Activated CD4-positive, alpha-beta T cell treated with anti-CD3 and anti-CD28 coated beads, Interleukin-2, amount 10 ng/mL, durations not matched to agents 24 days and 14 days (primary cell): Measurements from ENCODE around the gene FAM184B. TPM values are rescaled to one million over a fixed set of nuclear protein-coding genes. Genes with fewer than 3 reads are reported as not detected.

Experiments used
- DNase-seq: peaks from one replicate; pipeline ENCODE4 v3.0.0; 2022
- H3K27ac Mint-ChIP-seq: one replicate; pipeline ENCODE4 v1.8.0; 2022; ENCODE audit warnings: mild to moderate bottlenecking, mixed read lengths
- H3K27me3 Mint-ChIP-seq: one replicate; pipeline ENCODE4 v1.8.0; 2022; ENCODE audit warnings: mixed read lengths
- H3K36me3 Mint-ChIP-seq: one replicate; pipeline ENCODE4 v1.8.0; 2022; ENCODE audit warnings: low read depth, mild to moderate bottlenecking, mixed read lengths
- H3K4me1 Mint-ChIP-seq: one replicate; pipeline ENCODE4 v1.8.0; 2021; ENCODE audit warnings: mixed read lengths
- H3K4me3 Mint-ChIP-seq: one replicate; pipeline ENCODE4 v1.8.0; 2022; ENCODE audit warnings: mild to moderate bottlenecking, moderate library complexity, mixed read lengths
- H3K9me3 Mint-ChIP-seq: one replicate; pipeline ENCODE4 v1.8.0; 2021; ENCODE audit warnings: mixed read lengths
- intact Hi-C: fragments of 100-400 bp; cut with micrococcal nuclease; formaldehyde crosslinking; loops from one replicate; pipeline ENCODE4 v1.15.1; 2023
- total RNA-seq: library from RNA; stranded (reverse); gene quantifications from 2 replicates; pipeline ENCODE4 v1.2.3, GENCODE V29; 2022

FAM184B gene
- total RNA-seq, 1 donor from 2014 or later, result not detected

- H3K27me3 Mint-ChIP-seq, result peaks cover 2% of the 10 kb centered on the region
- peaks cover 19% of the 10 kb centered on the region for H3K36me3 Mint-ChIP-seq
- intact Hi-C loops, result loop anchor here (1.0 to 5.0 kb wide), 5 partner anchors 22 to 408 kb away; partner anchors contain the start of genes DCAF16, LAP3, NCAPG and QDPR
- peaks cover 30% of the 10 kb centered on the region for H3K4me1 Mint-ChIP-seq
- H3K9me3 Mint-ChIP-seq, result no peaks in the 10 kb centered on the region
- peak within 1 kb of the TSS; percentile 92 for H3K27ac Mint-ChIP-seq
- H3K4me3 Mint-ChIP-seq, result peak within 1 kb of the TSS; percentile 88
- DNase-seq, result peak; percentile 98
Observed at GRCh38 chr4:17614416-17615299, 166.8 kb downstream of the FAM184B start, which contains the start of gene MED28. Gene MED28 (plus strand): TSS chr4:17614641. CDS start chr4:17614655, 14 bp downstream.

- Mint-ChIP-seq H3K27me3 (peaks cover 2% of the 10 kb centered on the region), H3K9me3 (no peaks in the 10 kb centered on the region), H3K36me3 (peaks cover 13% of the 10 kb centered on the region), H3K4me3 (peak overlapping the region; percentile 88), H3K4me1 (peaks cover 23% of the 10 kb centered on the region), H3K27ac (peak overlapping the region; percentile 92)
- intact Hi-C loops, result loop anchor here (1.0 to 5.0 kb wide), 5 partner anchors 22 to 408 kb away; partner anchors contain the start of genes DCAF16, LAP3, NCAPG and QDPR
- no peak for DNase-seq
Observed at GRCh38 chr4:17613761-17614415, 167.5 kb downstream of the FAM184B start.

GRCh38 chr4:17605236-17605635 lies 176.2 kb downstream of the FAM184B start:
- Mint-ChIP-seq H3K4me1 (no peaks in the 10 kb centered on the region), H3K4me3 (no peak overlapping the region), H3K27me3 (no peaks in the 10 kb centered on the region), H3K27ac (no peak overlapping the region), H3K36me3 (peaks cover 36% of the 10 kb centered on the region), H3K9me3 (no peaks in the 10 kb centered on the region)
- DNase-seq, result no peak
- intact Hi-C loops, result no loop called here

DNA sequence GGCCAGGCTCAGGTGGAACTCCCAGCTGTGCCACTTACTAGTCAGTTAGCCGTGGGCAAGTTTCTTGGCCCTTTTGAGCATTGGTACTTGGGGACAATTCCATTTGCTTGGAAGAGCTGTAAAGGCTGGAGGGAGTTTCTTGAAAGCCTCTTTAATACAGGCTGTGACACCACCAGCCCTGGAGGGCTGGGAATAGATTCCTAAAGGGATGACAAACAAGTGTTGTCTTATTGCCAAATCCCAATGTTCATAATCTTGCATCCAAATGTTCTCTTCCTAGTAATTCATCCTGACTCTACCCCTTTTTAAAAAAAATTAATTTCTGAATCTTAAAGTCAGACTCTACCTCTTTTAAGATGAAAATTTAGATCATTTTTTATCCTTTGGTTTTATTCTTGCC lies 181.6 kb downstream of the FAM184B start:
- Mint-ChIP-seq H3K4me1 (no peaks in the 10 kb centered on the region), H3K36me3 (peaks cover 52% of the 10 kb centered on the region), H3K9me3 (no peaks in the 10 kb centered on the region), H3K27me3 (no peaks in the 10 kb centered on the region), H3K4me3 (no peak overlapping the region), H3K27ac (no peak overlapping the region)
- intact Hi-C loops, result no loop called here
- DNase-seq, result no peak

GRCh38 chr4:17597517-17597916 lies 183.9 kb downstream of the FAM184B start:
- Mint-ChIP-seq H3K27me3 (no peaks in the 10 kb centered on the region), H3K36me3 (peaks cover 64% of the 10 kb centered on the region), H3K9me3 (no peaks in the 10 kb centered on the region), H3K4me1 (peaks cover 7% of the 10 kb centered on the region), H3K27ac (peak overlapping the region; percentile 42), H3K4me3 (no peak overlapping the region)
- no peak for DNase-seq
- intact Hi-C loops, result no loop called here

- Mint-ChIP-seq H3K27me3 (no peaks in the 10 kb centered on the region), H3K4me1 (peaks cover 12% of the 10 kb centered on the region), H3K4me3 (no peak overlapping the region), H3K27ac (no peak overlapping the region), H3K9me3 (no peaks in the 10 kb centered on the region), H3K36me3 (peaks cover 69% of the 10 kb centered on the region)
- DNase-seq, result no peak
- intact Hi-C loops, result no loop called here
Observed at GRCh38 chr4:17595471-17596005, 185.9 kb downstream of the FAM184B start.

DNA sequence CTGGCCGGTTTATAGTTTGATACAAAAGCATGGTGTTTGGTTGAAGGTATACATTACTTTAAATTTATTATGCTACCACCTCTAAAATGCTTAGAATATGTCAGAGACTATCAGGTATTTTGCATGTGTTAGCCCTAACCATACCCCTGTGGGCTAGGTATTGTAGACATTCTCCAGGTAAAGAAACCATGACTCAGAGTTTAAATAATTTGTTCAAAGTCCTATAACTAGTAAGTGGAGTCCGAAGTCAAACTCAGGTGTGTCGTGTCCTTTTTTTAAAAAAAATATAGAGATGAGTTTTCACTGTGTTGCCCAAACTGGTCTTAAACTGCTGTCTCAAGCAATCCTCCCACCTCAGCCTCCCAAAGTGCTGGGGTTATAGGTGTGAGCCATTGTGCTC lies 192.1 kb downstream of the FAM184B start:
- no peak overlapping the region for H3K4me3 Mint-ChIP-seq
- no peaks in the 10 kb centered on the region for H3K27me3 Mint-ChIP-seq
- no peaks in the 10 kb centered on the region for H3K9me3 Mint-ChIP-seq
- intact Hi-C loops, result no loop called here
- peaks cover 26% of the 10 kb centered on the region for H3K4me1 Mint-ChIP-seq
- H3K36me3 Mint-ChIP-seq, result peaks cover 72% of the 10 kb centered on the region
- H3K27ac Mint-ChIP-seq, result no peak overlapping the region
- DNase-seq, result no peak

DNA sequence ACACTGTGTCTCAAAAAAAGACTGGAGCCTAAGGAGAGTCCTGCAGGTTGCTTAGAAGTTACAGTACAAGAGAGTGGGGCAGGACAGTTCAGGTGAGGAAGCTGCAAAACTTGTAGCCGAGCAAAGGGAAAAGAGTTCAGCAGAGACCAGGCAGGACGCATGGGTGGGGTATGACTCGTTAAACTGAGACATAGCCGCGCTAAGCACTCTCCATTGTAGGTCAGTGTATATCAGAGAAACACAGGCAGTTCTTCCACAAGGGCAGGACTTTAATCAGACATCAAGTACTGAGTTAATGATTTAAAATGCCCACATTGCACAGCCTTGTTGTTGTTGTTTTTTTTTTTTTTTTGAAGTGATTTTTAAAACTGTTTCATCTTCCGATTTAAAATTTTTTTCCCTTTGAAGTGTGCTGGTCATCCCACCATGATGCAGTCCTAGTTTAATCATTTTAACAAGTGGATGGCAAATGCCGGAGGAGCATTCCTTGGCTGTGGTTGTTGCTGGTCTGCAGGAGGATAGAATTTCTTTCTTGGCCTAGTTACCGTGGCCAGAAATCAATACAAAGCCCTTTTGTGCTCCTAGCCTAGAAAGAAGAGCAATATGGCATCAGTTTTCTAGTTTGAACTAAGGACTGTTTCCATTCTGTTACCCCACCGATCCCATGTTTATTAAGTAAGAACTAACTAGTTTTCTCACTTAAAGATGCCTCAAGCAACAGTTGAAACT lies 194.2 kb downstream of the FAM184B start:
- Mint-ChIP-seq H3K4me3 (no peak overlapping the region), H3K27ac (peak overlapping the region; percentile 41), H3K4me1 (peaks cover 24% of the 10 kb centered on the region), H3K27me3 (no peaks in the 10 kb centered on the region), H3K36me3 (peaks cover 71% of the 10 kb centered on the region), H3K9me3 (no peaks in the 10 kb centered on the region)
- no peak for DNase-seq
- intact Hi-C loops, result no loop called here

GRCh38 chr4:17584521-17585213 lies 196.8 kb downstream of the FAM184B start:
- H3K9me3 Mint-ChIP-seq, result no peaks in the 10 kb centered on the region
- no peak for DNase-seq

GRCh38 chr4:17583941-17584340 lies 197.5 kb downstream of the FAM184B start:
- Mint-ChIP-seq H3K36me3 (peaks cover 74% of the 10 kb centered on the region), H3K27me3 (no peaks in the 10 kb centered on the region), H3K4me1 (peaks cover 40% of the 10 kb centered on the region), H3K4me3 (no peak overlapping the region), H3K27ac (no peak overlapping the region), H3K9me3 (no peaks in the 10 kb centered on the region)
- no peak for DNase-seq
- intact Hi-C loops, result no loop called here

More at GRCh38 chr4:17584521-17585213, 196.8 kb downstream of the FAM184B start:
- Mint-ChIP-seq H3K36me3 (peaks cover 74% of the 10 kb centered on the region), H3K4me3 (no peak overlapping the region), H3K4me1 (peaks cover 33% of the 10 kb centered on the region), H3K27me3 (no peaks in the 10 kb centered on the region), H3K27ac (no peak overlapping the region)
- intact Hi-C loops, result no loop called here

GRCh38 chr4:17583276-17583675 lies 198.1 kb downstream of the FAM184B start:
- Mint-ChIP-seq H3K4me3 (no peak overlapping the region), H3K36me3 (peaks cover 72% of the 10 kb centered on the region), H3K4me1 (peaks cover 44% of the 10 kb centered on the region), H3K9me3 (no peaks in the 10 kb centered on the region), H3K27ac (no peak overlapping the region), H3K27me3 (no peaks in the 10 kb centered on the region)
- DNase-seq, result no peak
- intact Hi-C loops, result no loop called here

GRCh38 chr4:17580969-17581368 lies 200.5 kb downstream of the FAM184B start:
- intact Hi-C loops, result no loop called here
- H3K9me3 Mint-ChIP-seq, result no peaks in the 10 kb centered on the region
- H3K4me3 Mint-ChIP-seq, result no peak overlapping the region
- H3K27me3 Mint-ChIP-seq, result no peaks in the 10 kb centered on the region
- peaks cover 43% of the 10 kb centered on the region for H3K4me1 Mint-ChIP-seq
- peak overlapping the region; percentile 76 for H3K27ac Mint-ChIP-seq
- DNase-seq, result no peak
- peaks cover 58% of the 10 kb centered on the region for H3K36me3 Mint-ChIP-seq
